T-helper 2 cell treated with Interferon-gamma antibody and Interleukin-4, amounts not matched to agents 100 ng/mL and 5 ng/mL, for 36 hours (primary cell): ENCODE data around the gene SCAI. TPM values are rescaled to one million over a fixed set of nuclear protein-coding genes. Genes with fewer than 3 reads are reported as not detected.
"Not testable (repeated sequence)": the region's sequence is repeated elsewhere in the genome, so short reads cannot be mapped to it uniquely, and the experiment has no call there.

Experiments used
- intact Hi-C: fragments of 100-400 bp; cut with micrococcal nuclease; formaldehyde crosslinking; loops from one replicate; pipeline ENCODE4 v1.15.1; 2023
- total RNA-seq: library from RNA; stranded (reverse); gene quantifications from 2 replicates; pipeline ENCODE4 v1.2.3, GENCODE V29; 2022

Gene SCAI
- 12.2 and 14.1 TPM in 2 replicates for total RNA-seq

GRCh38 chr9:125143377-125144090, at the start of gene SCAI:
TSS of gene SCAI (minus strand) at chr9:125143528. CDS start at chr9:125143437, 91 bp downstream.
- intact Hi-C loops: loop anchor here (1.0 to 10.0 kb wide), 9 partner anchors 17 to 372 kb away; partner anchors contain the start of genes GOLGA1, HSPA5, NR6A1 and PPP6C

- intact Hi-C loops: loop anchor here (1.0 to 5.0 kb wide), 3 partner anchors 63 to 249 kb away; partner anchors contain the start of genes GAPVD1 and GOLGA1
Observed at GRCh38 chr9:125190361-125190801, 47.1 kb upstream of the SCAI start.

- intact Hi-C loops: loop anchor here (1.0 to 5.0 kb wide), 9 partner anchors 11 to 558 kb away; partner anchors contain the start of genes GAPVD1, GOLGA1, HSPA5 and NR6A1
Observed at GRCh38 chr9:125189361-125190289, 46.3 kb upstream of the SCAI start, which contains the start of gene PPP6C. TSS of gene PPP6C (minus strand) at chr9:125189803. CDS start at chr9:125189718, 85 bp downstream.

GRCh38 chr9:125189011-125189360, 45.7 kb upstream of the SCAI start:
- intact Hi-C loops: loop anchor here (1.0 to 5.0 kb wide), 6 partner anchors 11 to 558 kb away; partner anchors contain the start of genes HSPA5, NR6A1, PBX3 and RABEPK

- intact Hi-C loops: no loop called here
Observed at GRCh38 chr9:125183561-125183960, 40.2 kb upstream of the SCAI start.

GRCh38 chr9:125183054-125183453, 39.7 kb upstream of the SCAI start:
- intact Hi-C loops: no loop called here

GRCh38 chr9:125181756-125182155, 38.4 kb upstream of the SCAI start:
- intact Hi-C loops: not testable (repeated sequence)

GRCh38 chr9:125180876-125181275, 37.5 kb upstream of the SCAI start:
- intact Hi-C loops: no loop called here

GRCh38 chr9:125179776-125180175, 36.4 kb upstream of the SCAI start:
- intact Hi-C loops: not testable (repeated sequence)

GRCh38 chr9:125177888-125178287, 34.6 kb upstream of the SCAI start:
- intact Hi-C loops: no loop called here

GRCh38 chr9:125176636-125177035, 33.3 kb upstream of the SCAI start:
- intact Hi-C loops: no loop called here

GRCh38 chr9:125172031-125172755, 28.9 kb upstream of the SCAI start:
- intact Hi-C loops: no loop called here

- intact Hi-C loops: no loop called here
Observed at GRCh38 chr9:125169895-125170294, 26.6 kb upstream of the SCAI start.

GRCh38 chr9:125166762-125167161, 23.4 kb upstream of the SCAI start:
- intact Hi-C loops: no loop called here

GRCh38 chr9:125162891-125163290, 19.6 kb upstream of the SCAI start:
- intact Hi-C loops: not testable (repeated sequence)

GRCh38 chr9:125161284-125161918, 18.1 kb upstream of the SCAI start:
- intact Hi-C loops: no loop called here

- intact Hi-C loops: no loop called here
Observed at GRCh38 chr9:125160750-125161149, 17.4 kb upstream of the SCAI start.

- intact Hi-C loops: no loop called here
Observed at GRCh38 chr9:125156551-125156950, 13.2 kb upstream of the SCAI start.

GRCh38 chr9:125153712-125154367, 10.5 kb upstream of the SCAI start:
- intact Hi-C loops: no loop called here

GRCh38 chr9:125151730-125152129, 8.4 kb upstream of the SCAI start:
- intact Hi-C loops: no loop called here
